K562 (cell line): Measurements from ENCODE around the gene SLC13A1. TPM values are rescaled to one million over a fixed set of nuclear protein-coding genes. Genes with fewer than 3 reads are reported as not detected.

Experiments used
- ATAC-seq: fragments of 200-7000 bp; cut with Tn5 transposase; 3 replicates; pipeline ENCODE4 v1.9.1; 2020; ENCODE audit warnings: moderate library complexity
- BruUV-seq: library from RNA; stranded (reverse); fragments of 400-500 nt; replicated peaks from 2 replicates; lab custom pipeline; 2021; lab: Mats Ljungman, UMichigan
- CTCF ChIA-PET: fragments of 300-600 bp; formaldehyde crosslinking; extraction: SDS; loops from one replicate; lab custom pipeline; 2021; ENCODE audit warnings: low intra/inter-chr PET ratio; lab: Yijun Ruan, JAX
- POLR2A ChIA-PET: fragments of 300-600, 350-650 bp; sonication (Branson Sonifier 250); formaldehyde crosslinking; extraction: SDS; loops from one replicate; lab custom pipeline; 2021; ENCODE audit warnings: antibody characterized with exemption, inconsistent platforms; lab: Yijun Ruan, JAX
- DNase-seq, 4 experiments: peaks; one replicate each; pipeline versions ENCODE4 v3.0.0 to v3.0.0-alpha.2; 2011 to 2018; ENCODE audit warnings: low spot score in 3 of 4, mixed read lengths in 3 of 4; ENCODE audit errors: extremely low read depth in 1 of 4
- FAIRE-seq: peaks from 2 replicates; lab custom pipeline; 2011; peaks lifted over from hg19 to GRCh38; lab: Jason Lieb, UNC
- H2AFZ ChIP-seq: 2 replicates; pipeline ENCODE4 v1.6.0; 2011; ENCODE audit warnings: low read depth, low read length, control low read depth, inconsistent platforms
- H3K27ac ChIP-seq: fragments of 200-600 bp; 3 replicates; pipeline ENCODE4 v1.8.0; 2011; ENCODE audit warnings: low read depth, mild to moderate bottlenecking, control low read depth, inconsistent platforms, low read length, moderate library complexity, mixed read lengths; ENCODE audit errors: extremely low read depth
- H3K27me3 ChIP-seq, 2 experiments: fragments of 300-600 bp in 1 of 2; 2 replicates in 1 of 2; 3 replicates in 1 of 2; pipeline versions ENCODE4 v1.6.0 to v1.8.0; 2011; ENCODE audit warnings: inconsistent platforms in 2 of 2, low read length in 2 of 2, mild to moderate bottlenecking in 1 of 2, mixed read lengths in 1 of 2, moderate library complexity in 1 of 2; ENCODE audit not compliant: control insufficient read depth in 2 of 2, insufficient read depth in 2 of 2
- H3K36me3 ChIP-seq: fragments of 300-600 bp; 3 replicates; pipeline ENCODE4 v1.8.0; 2011; ENCODE audit warnings: mild to moderate bottlenecking, low read length, inconsistent platforms; ENCODE audit not compliant: control insufficient read depth, insufficient read depth
- H3K4me1 ChIP-seq, 2 experiments: fragments of 200-600 bp in 1 of 2; replicated peaks in 1 of 2; 2 replicates in 1 of 2; 3 replicates in 1 of 2; pipeline versions ENCODE4 v1.5.1 to v1.8.0; 2011; ENCODE audit warnings: inconsistent platforms in 2 of 2, low read length in 2 of 2, mild to moderate bottlenecking in 1 of 2, mixed read lengths in 1 of 2, moderate library complexity in 1 of 2; ENCODE audit not compliant: control insufficient read depth in 2 of 2, insufficient read depth in 2 of 2
- H3K4me2 ChIP-seq: 2 replicates; pipeline ENCODE4 v1.6.1; 2011; ENCODE audit warnings: low read length, control low read depth, inconsistent platforms, mixed read lengths; ENCODE audit not compliant: insufficient read depth
- H3K4me3 ChIP-seq: fragments of 200-600 bp; sonication (generic), shearing (Covaris generic); 2 replicates; pipeline ENCODE4 v1.5.1; 2016; ENCODE audit warnings: control low read depth, inconsistent platforms
- H3K79me2 ChIP-seq: fragments of 200-600 bp; 3 replicates; pipeline ENCODE4 v1.8.0; 2011; ENCODE audit warnings: low read length, inconsistent platforms; ENCODE audit not compliant: control insufficient read depth, insufficient read depth
- H3K9ac ChIP-seq, 2 experiments: 2 replicates each; pipeline versions ENCODE4 v1.6.0 to v1.6.1; 2011; ENCODE audit warnings: low read depth in 2 of 2, low read length in 2 of 2, control low read depth in 1 of 2, inconsistent platforms in 1 of 2, mild to moderate bottlenecking in 1 of 2, mixed read lengths in 1 of 2; ENCODE audit not compliant: insufficient read depth in 1 of 2
- H3K9me1 ChIP-seq: one replicate; pipeline ENCODE4 v1.6.0; 2011; ENCODE audit warnings: inconsistent platforms, mild to moderate bottlenecking, low read length, moderate library complexity; ENCODE audit not compliant: control insufficient read depth, insufficient read depth
- H3K9me3 ChIP-seq: replicated peaks from 2 replicates; pipeline ENCODE4 v1.5.1; 2011; ENCODE audit warnings: low read depth, low read length, inconsistent platforms; ENCODE audit not compliant: control insufficient read depth, insufficient read depth
- H4K20me1 ChIP-seq: replicated peaks from 2 replicates; pipeline ENCODE4 v1.6.1; 2011; ENCODE audit warnings: low read length, inconsistent platforms, mixed read lengths; ENCODE audit not compliant: control insufficient read depth, insufficient read depth
- ELF2 ChIP-seq: fragments of 250-450 bp; sonication (Bioruptor Pico); IDR thresholded peaks from 2 replicates; pipeline ENCODE4 v1.5.0; 2021; ENCODE audit warnings: mild to moderate bottlenecking
- MBD2 ChIP-seq: sonication (generic); IDR thresholded peaks from 2 replicates; pipeline ENCODE4 v1.6.1; 2016; ENCODE audit warnings: low read depth, borderline replicate concordance
- PHF21A ChIP-seq: fragments of 450-650 bp; IDR thresholded peaks from 2 replicates; pipeline ENCODE4 v1.6.1; 2017; ENCODE audit warnings: low read depth, borderline replicate concordance
- RAD21 ChIP-seq, 2 experiments: fragments of 250-450 bp in 1 of 2; fragments of 450-650 bp in 1 of 2; sonication (Bioruptor Pico) in 1 of 2; formaldehyde crosslinking in 1 of 2; IDR thresholded peaks in 1 of 2; conservative IDR thresholded peaks in 1 of 2; 2 replicates each; pipeline versions ENCODE4 v1.4.0 to v1.8.0; 2020 to 2022; ENCODE audit warnings: mild to moderate bottlenecking in 2 of 2, moderate library complexity in 1 of 2
- SMARCA4 ChIP-seq: fragments of 450-650 bp; IDR thresholded peaks from 2 replicates; pipeline ENCODE4 v1.6.1; 2016
- SNRNP70 ChIP-seq: fragments of 200-400 bp; formaldehyde crosslinking; optimal IDR thresholded peaks from 2 replicates; pipeline ENCODE3; 2017; ENCODE audit warnings: low read depth, low read length
- SUPT5H ChIP-seq: fragments of 450-650 bp; IDR thresholded peaks from 2 replicates; pipeline ENCODE4 v1.6.1; 2016
- ZNF12 ChIP-seq: sonication (generic); formaldehyde crosslinking; IDR thresholded peaks from 2 replicates; pipeline ENCODE4 v1.4.0; 2020; ENCODE audit warnings: mild to moderate bottlenecking, missing genetic modification reagents
- ZSCAN29 ChIP-seq: fragments of 450-650 bp; IDR thresholded peaks from 2 replicates; pipeline ENCODE4 v1.6.1; 2017
- WGBS: fragments of 100-300 bp; shearing (Covaris generic); methylation state at CpG from one replicate; pipeline ENCODE4 v1.1.6; 2016; ENCODE audit warnings: low coverage, mixed read lengths; ENCODE audit not compliant: insufficient coverage; ENCODE audit errors: missing lambda C conversion rate; 5-methylcytosine and 5-hydroxymethylcytosine counted together
- in situ Hi-C: fragments of 300-500 bp; cut with MboI; formaldehyde crosslinking; loops from 4 replicates; pipeline ENCODE4 v1.15.0; 2018; ENCODE audit warnings: inconsistent platforms, mixed read lengths
- intact Hi-C: fragments of 100-400 bp; cut with micrococcal nuclease; formaldehyde crosslinking; loops from 2 replicates; pipeline ENCODE4 v1.14.2; 2022
- polyA plus RNA-seq, 8 experiments: library from polyadenylated mRNA; depleted of rRNA in 4 of 8; stranded (reverse) in 5 of 8; unstranded in 3 of 8; fragments of >200 nt; fragmentation: Nextera tagmentation in 2 of 8; fragmentation: Illumina TruSeq in 1 of 8; extraction: Ambion mirVana in 2 of 8; extraction: Trizol in 1 of 8; gene quantifications; 2 replicates each; pipeline versions ENCODE4 v1.2.1 to v1.2.3, GENCODE V29; 2011 to 2014; ENCODE audit warnings: inconsistent platforms in 1 of 8, missing spikeins in 1 of 8
- total RNA-seq, 7 experiments: library from RNA; depleted of rRNA in 6 of 7; stranded (reverse); fragments of >200 nt in 6 of 7; fragmentation: Illumina TruSeq in 2 of 7; extraction: Trizol in 2 of 7; gene quantifications; 2 replicates each; pipeline versions ENCODE4 v1.2.1 to v1.2.3, GENCODE V29; 2011 to 2021; ENCODE audit warnings: low replicate concordance in 1 of 7
- TF ChIP-seq, protein P1 (sequence below): fragments of 450-650 bp; formaldehyde crosslinking; IDR thresholded peaks from 2 replicates; pipeline ENCODE4 v1.4.0; 2020; ENCODE audit warnings: mild to moderate bottlenecking, moderate library complexity
- TF ChIP-seq, protein P2 (sequence below), 3 experiments: IDR thresholded peaks in 2 of 3; conservative IDR thresholded peaks in 1 of 3; 2 replicates each; pipeline ENCODE4 v1.5.1; 2011 to 2012; ENCODE audit warnings: low read length in 3 of 3, mild to moderate bottlenecking in 3 of 3, control low read depth in 2 of 3, improper control_type of control experiment in 1 of 3, inconsistent platforms in 1 of 3, low read depth in 1 of 3, mixed read lengths in 1 of 3, moderate library complexity in 1 of 3; ENCODE audit not compliant: insufficient read depth in 2 of 3

The SLC13A1 gene
- total and polyA plus RNA-seq, 9 of the 15 experiments (the other 6 are each of a cell fraction or from before 2014, with no cell fraction given): 0.04 TPM; not detected in 8

DNA sequence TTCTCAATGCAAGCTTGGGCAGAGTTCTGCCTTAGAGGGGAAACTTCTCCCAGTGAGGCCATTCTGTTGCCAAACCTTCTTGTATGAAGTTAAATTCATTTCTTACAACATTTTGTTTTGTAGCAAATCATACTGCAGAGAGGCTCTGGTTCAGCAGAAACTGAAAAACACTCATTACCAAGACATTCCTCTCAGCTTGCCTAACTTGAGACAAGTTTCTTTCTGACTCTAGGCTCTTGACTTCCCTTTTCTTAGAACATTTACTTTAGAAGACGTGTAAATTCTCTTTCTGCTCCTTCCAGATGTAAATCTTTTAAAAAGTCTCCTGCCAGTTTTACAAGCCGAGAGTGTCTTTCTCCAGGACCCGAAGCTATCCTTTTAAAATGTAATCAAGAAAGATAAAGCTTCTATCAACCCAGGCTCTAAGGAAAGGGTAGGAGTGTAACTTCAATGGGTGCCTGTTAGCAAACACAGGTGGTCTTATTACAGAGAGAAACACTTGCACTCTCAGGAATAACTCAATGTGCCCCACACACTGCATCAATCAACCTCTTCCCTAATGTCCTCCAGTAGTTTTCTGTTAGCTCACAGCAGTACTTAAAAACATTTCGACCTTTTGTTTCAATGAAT, 123.8 kb downstream of the SLC13A1 start (continued):
- TF ChIP-seq PHF21A (no peak), SUPT5H (no peak), SMARCA4 (no peak)

DNA sequence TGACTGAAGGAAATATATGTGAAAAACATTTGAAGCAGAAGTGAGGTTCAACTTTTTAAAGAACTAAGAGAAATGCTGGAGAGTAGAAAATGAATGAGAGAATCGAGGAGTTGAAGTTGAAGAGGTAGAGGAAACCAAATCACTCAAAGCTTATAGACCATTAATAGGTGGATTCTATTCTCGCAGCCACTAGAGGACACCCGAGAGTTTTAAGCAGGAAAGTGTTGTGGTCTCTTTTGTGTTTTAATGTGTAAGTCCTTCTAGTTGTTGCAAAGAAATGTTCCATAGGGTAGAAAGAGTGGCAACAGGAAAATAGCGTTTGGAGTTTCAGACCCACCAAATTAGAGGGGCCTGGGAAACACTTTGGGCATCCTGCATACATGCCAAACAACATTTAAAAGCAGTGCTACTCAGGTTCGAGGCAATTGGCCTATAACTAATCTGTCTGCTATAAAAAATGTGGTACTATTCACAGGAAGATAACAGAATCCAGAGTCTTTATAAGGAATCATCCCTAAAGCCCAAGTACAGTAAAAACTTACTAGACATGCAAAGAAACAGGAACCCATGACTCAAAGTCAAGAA, 129.0 kb downstream of the SLC13A1 start:
- ChIA-PET CTCF (no interaction called here), POLR2A (no interaction called here)
- TF ChIP-seq, protein P1, sequence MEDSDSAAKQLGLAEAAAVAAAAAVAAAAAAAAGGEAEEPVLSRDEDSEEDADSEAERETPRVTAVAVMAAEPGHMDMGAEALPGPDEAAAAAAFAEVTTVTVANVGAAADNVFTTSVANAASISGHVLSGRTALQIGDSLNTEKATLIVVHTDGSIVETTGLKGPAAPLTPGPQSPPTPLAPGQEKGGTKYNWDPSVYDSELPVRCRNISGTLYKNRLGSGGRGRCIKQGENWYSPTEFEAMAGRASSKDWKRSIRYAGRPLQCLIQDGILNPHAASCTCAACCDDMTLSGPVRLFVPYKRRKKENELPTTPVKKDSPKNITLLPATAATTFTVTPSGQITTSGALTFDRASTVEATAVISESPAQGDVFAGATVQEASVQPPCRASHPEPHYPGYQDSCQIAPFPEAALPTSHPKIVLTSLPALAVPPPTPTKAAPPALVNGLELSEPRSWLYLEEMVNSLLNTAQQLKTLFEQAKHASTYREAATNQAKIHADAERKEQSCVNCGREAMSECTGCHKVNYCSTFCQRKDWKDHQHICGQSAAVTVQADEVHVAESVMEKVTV (CRISPR knock-in tag): 0 out of 2 replicates have a peak, but pooled peaks have one; percentile 33
- no peak for TF ChIP-seq ELF2 (CRISPR knock-in tag)
- no peak for TF ChIP-seq ZNF12 (CRISPR knock-in tag)
- no peak for TF ChIP-seq SNRNP70
- TF ChIP-seq ZSCAN29: no peak
- TF ChIP-seq, protein P2, sequence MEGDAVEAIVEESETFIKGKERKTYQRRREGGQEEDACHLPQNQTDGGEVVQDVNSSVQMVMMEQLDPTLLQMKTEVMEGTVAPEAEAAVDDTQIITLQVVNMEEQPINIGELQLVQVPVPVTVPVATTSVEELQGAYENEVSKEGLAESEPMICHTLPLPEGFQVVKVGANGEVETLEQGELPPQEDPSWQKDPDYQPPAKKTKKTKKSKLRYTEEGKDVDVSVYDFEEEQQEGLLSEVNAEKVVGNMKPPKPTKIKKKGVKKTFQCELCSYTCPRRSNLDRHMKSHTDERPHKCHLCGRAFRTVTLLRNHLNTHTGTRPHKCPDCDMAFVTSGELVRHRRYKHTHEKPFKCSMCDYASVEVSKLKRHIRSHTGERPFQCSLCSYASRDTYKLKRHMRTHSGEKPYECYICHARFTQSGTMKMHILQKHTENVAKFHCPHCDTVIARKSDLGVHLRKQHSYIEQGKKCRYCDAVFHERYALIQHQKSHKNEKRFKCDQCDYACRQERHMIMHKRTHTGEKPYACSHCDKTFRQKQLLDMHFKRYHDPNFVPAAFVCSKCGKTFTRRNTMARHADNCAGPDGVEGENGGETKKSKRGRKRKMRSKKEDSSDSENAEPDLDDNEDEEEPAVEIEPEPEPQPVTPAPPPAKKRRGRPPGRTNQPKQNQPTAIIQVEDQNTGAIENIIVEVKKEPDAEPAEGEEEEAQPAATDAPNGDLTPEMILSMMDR (IDR thresholded peaks at IDR 0.05 in 2 of 3, conservative IDR thresholded peaks at IDR 0.05 in 1 of 3; ENCODE audit: insufficient read depth in 2 of 3, low read depth in 1 of 3, low read length in 3 of 3): peak in 2 of 3 experiments; percentile 44 to 47; a peak in 3 of 6 replicates
- no peak for TF ChIP-seq MBD2
- TF ChIP-seq RAD21 (CRISPR knock-in tag; conservative IDR thresholded peaks at IDR 0.05 in 1 of 2, IDR thresholded peaks at IDR 0.05 in 1 of 2): peak; percentile 35 to 48; a peak in 3 of 4 replicates
- H3K9me3 ChIP-seq: 0 out of 2 replicates have a peak, but pooled peaks cover 2% of the 10 kb centered on the region
- BruUV-seq: no TSS peak
- WGBS: 2% methylated on average over 5 of the region's 5 CpGs
- no peaks in the 10 kb centered on the region for H3K9me1 ChIP-seq
- no peak for FAIRE-seq
- H2AFZ ChIP-seq: no peak overlapping the region
- no peaks in the 10 kb centered on the region for H3K27me3 ChIP-seq
- no peak overlapping the region for H3K9ac ChIP-seq
- no peak for ATAC-seq
- H3K4me1 ChIP-seq: no peaks in the 10 kb centered on the region
- H3K79me2 ChIP-seq: no peaks in the 10 kb centered on the region
- peak in 1 of 4 experiments; percentile 15 for DNase-seq
- no peak overlapping the region for H3K4me3 ChIP-seq
- intact Hi-C loops: no loop called here
- H3K4me2 ChIP-seq: no peak overlapping the region
- H4K20me1 ChIP-seq: no peaks in the 10 kb centered on the region
- H3K27ac ChIP-seq: no peak overlapping the region
- in situ Hi-C loops: no loop called here
- no peaks in the 10 kb centered on the region for H3K36me3 ChIP-seq
